Measurements from ENCODE around the gene IBA57. TPM values are rescaled to one million over a fixed set of nuclear protein-coding genes. Genes with fewer than 3 reads are reported as not detected.
A peak's percentile ranks its signal among the peaks of the same experiment; 100 is the strongest.
"Not testable (repeated sequence)": the region's sequence is repeated elsewhere in the genome, so short reads cannot be mapped to it uniquely, and the experiment has no call there.

Gene IBA57
- total RNA-seq, 1 experiment from 2014 or later = 8.5 TPM

DNA sequence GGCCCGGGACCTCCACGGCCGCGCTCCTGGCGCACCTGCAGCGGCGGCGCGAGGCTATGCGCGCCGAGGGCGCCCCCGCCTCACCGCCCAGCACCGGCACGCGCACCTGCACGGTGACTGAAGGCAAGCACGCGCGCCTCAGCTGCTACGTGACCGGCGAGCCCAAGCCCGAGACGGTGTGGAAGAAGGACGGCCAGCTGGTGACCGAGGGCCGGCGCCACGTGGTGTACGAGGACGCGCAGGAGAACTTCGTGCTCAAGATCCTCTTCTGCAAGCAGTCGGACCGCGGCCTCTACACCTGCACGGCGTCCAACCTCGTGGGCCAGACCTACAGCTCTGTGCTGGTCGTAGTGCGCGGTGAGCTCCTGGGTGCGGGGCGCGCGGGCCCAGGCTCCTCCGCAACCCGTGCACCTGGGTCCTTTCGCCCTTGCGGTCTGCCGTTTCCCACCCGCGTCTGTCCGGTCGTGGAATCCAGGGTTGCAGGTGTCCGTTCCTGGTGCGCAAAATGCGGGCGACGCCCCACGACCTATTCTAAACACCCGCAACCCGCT, 46.9 kb downstream of the IBA57 start:
- DNase-seq (ENCODE audit: low spot score) = no peak

DNA sequence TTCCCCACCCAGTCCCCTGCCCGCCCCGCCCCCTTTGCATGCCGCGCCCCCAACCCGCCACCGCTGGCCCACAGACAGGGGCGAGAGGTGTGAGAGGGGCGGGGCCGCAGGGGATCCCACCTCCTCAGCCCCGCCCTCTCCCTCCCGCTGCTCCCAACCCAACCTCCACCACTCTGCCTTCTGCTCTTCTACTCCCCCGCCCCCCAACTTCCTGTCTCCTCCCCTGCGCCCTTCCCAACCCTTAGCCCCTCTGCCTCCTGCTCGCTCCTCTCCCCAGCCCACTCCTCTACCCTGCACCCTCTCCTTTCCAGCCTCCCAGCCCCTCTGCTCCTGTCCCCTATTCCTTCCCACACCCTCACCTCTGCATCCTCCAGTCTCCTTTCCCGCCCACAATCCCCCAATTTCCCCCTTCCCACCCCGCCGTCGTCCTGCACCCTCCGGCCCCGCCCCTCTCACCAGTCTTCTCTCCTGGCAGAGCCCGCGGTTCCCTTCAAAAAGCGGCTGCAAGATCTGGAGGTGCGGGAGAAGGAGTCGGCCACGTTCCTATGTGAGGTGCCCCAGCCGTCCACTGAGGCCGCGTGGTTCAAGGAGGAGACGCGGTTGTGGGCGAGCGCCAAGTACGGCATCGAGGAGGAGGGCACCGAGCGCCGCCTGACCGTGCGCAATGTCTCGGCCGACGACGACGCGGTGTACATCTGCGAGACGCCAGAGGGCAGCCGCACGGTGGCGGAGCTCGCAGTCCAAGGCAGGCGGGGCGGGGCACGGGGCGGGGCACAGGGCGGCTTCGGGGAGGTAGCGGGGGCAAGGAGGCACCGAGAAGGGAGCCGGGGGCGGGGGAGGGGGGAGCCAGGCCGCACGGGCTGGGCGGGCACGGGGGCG, 47.6 kb downstream of the IBA57 start:
- peak; percentile 86 for DNase-seq (ENCODE audit: low spot score)

DNA sequence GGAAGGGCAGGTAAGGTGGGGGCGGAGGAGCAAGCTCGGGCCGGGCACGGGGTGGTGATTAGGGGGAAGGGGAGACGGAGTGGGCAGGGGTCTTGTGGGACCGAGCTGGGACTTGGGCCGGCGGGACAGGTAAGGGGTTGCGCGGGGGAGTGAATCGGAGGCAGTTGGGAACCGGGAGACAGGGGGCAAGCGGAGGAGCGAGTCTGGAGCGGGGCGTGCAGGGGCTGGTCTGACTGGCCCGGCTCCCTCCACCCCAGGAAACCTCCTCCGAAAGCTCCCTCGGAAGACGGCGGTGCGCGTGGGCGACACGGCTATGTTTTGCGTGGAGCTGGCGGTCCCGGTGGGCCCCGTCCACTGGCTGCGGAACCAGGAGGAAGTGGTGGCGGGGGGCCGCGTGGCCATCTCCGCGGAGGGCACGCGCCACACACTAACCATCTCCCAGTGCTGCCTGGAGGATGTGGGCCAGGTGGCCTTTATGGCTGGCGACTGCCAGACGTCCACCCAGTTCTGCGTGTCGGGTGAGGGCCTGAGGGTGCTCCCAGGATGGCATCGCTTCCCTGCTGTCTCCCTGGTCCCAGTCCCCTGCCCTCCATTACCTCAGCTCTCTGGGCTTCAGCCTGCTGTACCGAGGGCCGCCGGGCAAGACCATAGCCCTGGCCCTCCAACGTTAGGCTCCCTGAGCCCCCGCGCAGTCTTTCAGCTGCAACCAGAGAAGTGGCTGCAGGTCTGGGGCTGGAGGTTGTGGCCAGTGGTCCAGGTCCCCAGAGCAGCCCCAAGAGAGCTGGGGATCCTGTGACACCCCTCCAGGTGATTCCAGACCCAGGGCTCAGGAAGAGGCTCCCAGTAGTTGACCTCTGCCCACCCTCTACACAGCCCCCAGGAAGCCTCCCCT, 48.6 kb downstream of the IBA57 start:
- DNase-seq (ENCODE audit: low spot score) = no peak

DNA sequence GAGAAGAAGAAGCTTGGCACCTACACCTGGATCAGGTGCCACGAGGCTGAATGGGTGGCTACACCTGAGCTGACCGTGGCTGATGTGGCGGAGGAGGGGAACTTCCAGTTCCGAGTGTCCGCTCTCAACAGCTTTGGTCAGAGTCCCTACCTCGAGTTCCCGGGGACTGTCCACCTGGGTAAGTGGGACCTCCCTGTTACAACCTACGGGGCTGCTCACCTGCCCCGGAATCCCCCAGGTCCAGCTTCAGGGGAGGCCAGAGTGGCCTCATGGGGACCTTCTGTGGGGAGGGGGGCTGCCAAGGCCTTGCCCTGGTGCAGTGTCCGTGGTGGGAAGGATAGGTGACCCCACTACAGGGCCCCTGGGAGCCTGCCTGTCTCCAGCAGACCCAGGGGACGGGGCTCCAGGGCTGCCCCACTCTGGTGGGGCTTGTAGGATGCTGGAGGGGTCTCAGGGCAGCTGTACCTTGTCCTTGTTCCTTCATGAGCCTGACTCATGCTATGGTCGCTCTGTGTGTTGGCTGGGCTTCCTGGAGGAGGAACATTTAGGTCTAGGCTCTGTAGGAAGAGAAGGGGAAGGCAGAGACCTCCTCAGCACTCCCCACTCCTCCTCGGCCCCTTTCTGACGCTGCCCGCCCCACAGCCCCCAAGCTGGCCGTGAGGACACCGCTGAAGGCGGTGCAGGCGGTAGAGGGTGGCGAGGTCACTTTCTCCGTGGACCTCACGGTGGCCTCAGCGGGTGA, 49.5 kb downstream of the IBA57 start:
- DNase-seq (ENCODE audit: low spot score) = no peak

DNA sequence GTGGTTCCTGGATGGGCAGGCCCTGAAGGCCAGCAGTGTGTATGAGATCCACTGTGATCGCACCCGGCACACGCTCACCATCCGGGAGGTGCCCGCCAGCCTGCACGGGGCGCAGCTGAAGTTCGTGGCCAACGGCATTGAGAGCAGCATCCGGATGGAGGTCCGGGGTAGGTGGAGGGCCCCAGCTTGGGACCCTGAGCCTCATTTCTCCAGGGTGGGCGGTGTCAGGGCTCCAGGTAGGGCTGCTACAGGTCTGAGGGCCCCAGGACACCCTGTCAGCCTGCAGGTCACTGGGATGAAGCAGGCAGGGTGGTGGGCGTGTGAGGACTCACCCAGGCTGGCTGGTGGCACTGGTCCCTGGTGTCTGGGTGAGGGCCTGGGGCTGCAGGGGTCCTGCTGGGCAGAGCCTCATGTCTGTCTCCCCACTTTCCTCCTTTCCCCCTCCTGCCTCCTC, 50.1 kb downstream of the IBA57 start:
- no peak for DNase-seq (ENCODE audit: low spot score)

DNA sequence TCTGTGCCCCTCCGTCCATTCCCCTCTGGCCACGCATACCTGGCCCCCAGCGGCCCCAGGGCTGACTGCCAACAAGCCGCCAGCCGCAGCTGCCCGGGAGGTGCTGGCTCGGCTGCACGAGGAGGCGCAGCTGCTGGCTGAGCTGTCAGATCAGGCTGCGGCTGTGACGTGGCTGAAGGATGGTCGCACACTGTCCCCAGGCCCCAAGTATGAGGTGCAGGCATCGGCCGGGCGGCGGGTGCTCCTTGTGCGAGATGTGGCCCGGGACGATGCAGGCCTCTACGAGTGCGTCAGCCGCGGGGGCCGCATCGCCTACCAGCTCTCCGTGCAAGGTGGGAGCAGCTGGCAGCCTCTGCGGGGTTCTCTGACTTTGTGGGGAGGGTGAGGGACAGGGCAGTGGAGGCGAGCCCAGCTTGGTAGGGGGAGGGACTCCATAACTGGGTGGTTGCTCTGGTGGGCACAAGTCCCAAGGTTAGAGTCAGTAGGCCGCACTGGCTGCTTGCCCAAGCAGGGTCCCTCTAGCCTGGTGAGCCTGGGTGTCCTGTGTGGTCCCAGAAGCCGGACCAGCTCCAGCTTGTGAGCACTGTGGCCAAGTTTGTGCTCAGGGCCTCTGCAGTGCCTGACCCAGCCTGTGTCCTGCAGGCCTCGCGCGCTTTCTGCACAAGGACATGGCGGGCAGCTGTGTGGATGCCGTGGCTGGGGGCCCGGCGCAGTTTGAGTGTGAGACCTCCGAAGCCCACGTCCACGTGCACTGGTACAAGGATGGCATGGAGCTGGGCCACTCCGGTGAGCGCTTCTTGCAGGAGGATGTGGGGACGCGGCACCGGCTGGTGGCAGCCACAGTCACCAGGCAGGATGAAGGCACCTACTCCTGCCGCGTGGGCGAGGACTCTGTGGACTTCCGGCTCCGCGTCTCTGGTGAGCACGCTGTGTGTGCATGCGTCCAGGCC, 51.0 kb downstream of the IBA57 start:
- DNase-seq (ENCODE audit: low spot score) = no peak

DNA sequence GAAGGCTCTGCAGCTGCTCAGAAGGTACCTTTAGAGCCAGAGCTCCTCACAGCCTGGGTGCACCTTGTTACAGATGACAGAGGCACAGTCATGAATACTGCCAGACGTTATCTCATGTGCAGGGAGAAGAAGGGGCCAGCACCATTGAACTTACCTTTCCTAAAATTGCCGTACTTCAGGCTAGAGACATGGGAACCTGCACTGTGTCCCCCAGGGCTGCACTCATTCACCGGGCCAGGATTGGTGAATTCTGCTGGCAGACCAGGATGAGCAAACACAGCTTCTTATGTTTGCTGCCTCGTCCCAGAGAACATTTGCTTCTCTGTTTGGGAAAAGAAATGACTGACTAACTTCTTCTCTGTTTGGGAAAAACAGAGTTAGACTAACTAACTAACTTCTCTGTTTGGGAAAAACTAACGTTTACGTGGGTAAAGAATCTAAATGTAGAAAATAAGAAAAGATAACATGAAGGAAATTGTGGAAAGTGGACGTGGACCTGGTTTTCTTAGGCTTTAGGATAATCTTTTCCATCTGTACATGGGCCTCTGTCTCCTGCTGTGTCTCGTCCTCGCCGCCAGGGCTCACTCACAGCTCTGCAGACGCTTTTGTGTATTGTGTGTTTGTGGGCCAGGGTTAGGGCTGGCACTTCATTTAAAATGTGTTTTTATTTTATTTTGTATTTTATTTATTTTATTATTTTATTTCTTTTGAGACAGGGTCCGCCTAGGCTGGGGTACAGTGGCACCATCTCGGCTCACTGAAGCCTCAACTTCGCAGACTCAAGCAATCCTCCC, 52.1 kb downstream of the IBA57 start:
- no peak for DNase-seq (ENCODE audit: low spot score)

DNA sequence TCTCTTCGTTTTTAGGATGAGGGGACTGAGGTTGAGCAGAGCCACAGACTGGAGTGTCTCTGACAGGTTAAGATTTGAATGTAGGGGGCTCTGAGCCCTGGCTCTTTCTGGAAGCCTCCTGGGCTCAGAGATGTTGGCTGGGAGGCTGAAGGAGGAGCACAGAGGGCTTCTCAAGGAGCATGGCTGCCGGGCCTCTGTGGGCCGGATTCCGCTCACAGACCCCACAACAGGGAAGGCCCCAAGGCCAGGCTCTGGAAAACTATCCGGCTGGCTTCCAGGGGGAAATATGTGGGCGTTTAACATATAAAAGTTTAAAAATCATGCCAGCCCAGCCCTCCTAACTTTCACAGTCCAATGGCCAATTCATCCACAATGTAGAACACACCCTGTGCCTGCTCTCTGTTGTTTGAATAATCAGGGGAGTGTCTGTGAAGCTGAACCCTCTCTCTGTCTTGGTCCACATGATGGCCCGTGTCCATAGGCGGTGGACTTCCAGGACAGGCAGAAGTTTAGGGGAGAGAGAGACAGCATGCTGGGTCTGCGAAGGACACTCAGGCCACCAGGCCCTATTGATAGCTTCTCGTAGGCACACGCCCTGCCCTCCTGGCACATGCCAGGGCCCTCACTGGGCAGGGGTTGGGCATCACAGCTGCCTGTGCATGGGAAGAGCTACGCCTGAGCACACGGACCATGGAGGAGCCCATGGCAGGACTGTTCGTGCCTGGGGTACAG, 53.1 kb downstream of the IBA57 start:
- no peak for DNase-seq (ENCODE audit: low spot score)

DNA sequence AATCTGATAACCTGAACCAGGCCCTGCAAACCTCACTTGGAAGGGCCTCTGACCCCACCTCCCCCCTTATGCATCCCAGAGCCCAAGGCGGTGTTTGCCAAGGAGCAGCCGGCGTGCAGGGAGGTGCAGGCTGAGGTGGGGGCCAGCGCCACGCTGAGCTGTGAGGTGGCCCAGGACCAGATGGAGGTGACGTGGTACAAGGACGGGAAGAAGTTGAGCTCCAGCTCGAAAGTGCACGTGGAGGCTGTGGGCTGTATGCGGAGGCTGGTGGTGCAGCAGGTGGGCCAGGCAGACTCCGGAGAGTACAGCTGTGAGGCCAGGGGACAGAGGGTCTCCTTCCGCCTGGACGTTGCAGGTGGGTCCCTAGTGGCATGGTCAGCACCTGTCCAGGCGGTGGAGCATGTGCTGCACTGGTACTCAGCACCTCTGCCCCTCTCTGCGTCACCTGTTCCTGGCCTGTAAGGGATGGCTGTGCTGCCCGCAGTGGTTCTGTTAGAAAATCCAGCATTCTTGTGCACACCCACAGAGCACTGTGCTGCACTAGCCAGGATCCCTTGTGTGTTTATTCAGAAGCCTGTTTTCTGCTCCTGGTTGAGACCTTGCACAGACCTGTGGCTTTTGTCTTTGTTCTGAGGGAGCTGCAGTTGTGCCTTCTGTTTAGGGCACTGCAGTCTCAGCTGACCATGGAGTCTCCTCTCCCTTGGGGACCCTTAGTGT, 53.8 kb downstream of the IBA57 start:
- no peak for DNase-seq (ENCODE audit: low spot score)

DNA sequence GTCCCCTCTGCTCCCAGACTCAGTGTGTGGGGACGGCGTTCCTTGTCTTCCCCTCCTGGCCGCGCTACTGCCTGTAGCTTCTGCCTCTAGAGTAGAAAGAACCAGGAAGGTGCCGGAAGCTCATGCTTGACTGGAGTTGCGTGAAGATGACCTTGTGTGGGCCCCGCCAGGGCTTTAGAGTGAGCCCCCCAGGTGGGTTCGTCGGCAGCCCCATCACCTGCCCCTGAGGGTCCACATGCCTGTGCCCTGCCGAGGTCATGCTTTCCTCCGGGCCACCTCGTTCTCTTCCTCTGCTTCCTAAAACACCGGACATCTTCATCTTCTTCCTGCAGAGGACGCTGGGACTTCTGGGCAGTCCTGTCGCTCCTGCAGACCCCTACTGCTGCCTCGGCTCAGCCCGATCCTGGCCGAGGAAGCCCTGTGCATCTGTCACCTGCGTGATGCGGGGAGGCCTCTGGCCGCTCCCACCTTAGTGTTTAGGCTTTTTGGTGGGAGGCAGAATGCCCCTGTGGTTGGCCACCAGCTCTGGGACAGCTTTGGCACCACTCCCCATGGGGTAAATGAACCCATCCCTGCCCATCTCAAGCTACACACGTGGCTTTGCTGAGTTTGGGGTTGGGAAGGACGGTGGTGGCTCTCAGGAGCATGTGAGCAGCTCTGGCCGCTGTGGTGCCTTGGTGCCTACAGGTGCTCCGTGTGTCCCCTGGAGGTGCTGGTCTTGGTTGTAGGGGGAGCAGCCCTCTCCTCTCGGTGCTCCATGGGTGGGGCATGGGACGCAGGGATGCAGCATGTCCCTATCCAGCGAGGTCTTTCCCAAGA, 54.6 kb downstream of the IBA57 start:
- DNase-seq (ENCODE audit: low spot score) = no peak

DNA sequence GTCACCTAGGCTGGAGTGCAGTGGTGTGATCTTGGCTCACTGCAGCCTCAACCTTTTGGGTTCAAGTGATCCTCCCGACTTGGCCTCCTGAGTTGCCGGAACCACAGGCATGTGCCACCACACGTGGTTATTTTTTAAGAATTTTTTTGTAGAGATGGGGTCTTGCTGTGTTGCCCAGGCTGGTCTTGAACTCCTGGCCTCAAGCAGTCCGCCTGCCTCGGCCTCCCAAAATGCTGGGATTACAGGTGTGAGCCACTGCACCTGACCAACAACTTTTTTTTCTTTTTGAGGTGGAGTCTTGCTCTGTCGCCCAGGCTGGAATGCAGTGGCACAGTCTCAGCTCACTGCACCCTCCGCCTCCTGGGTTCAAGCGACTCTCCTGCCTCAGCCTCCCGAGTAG, 55.5 kb downstream of the IBA57 start:
- not testable (repeated sequence) for DNase-seq (ENCODE audit: low spot score)

DNA sequence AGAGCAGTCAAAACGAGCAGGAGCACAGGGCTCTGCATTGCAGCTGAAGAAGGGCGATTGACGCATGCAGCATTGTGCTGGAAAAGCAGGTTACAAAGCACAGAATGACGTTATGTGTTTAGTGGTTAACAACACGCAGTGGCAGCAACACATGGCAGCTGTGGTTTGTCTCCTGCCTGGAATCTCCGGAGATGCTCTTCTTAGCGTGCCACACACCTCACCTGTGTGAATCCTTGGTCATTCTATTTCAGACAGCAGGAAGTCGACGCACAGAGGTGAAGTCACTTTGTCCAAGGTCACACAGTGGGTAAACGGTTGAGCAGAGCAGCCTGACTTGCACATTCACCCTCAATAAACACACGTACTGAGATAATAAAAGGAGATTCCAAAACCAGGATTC, 56.9 kb downstream of the IBA57 start:
- no peak for DNase-seq (ENCODE audit: low spot score)

DNA sequence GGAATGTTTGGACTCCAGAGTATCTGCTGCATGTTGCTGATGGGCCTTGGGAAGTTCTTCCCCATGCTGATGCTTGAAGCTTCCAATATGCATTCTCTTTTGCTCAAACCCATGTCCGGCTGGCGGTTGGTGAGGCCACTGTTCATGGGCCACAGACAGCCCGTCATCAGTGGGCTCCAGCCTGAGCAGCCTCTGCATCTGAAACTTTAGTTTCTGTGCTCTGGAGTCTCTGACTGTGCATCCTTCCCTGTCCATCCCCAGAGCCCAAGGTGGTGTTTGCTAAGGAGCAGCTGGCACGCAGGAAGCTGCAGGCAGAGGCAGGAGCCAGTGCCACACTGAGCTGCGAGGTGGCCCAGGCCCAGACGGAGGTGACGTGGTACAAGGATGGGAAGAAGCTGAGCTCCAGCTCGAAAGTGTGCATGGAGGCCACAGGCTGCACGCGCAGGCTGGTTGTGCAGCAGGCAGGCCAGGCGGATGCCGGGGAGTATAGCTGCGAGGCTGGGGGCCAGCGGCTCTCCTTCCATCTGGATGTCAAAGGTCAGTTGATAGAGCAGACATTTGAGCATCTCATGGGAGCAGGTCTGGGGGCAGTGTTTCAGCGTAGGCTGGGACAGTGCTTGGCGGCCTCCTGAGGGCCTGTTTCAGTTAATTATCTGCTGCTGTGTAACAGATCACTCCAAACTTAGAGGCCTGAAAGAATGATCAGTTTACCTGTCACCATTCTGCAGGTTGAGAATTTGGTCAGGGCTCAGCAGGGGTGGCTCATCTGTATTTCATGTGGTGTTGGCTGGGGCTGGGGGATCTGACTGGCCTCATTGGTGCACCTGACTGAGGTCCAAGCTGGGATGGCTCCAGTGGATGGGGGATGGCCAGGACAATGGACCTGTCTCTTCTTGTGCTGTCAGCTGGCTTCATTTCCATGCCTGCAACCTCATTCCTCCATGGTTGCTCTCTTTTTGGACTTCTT, 58.9 kb downstream of the IBA57 start:
- DNase-seq (ENCODE audit: low spot score) = no peak

DNA sequence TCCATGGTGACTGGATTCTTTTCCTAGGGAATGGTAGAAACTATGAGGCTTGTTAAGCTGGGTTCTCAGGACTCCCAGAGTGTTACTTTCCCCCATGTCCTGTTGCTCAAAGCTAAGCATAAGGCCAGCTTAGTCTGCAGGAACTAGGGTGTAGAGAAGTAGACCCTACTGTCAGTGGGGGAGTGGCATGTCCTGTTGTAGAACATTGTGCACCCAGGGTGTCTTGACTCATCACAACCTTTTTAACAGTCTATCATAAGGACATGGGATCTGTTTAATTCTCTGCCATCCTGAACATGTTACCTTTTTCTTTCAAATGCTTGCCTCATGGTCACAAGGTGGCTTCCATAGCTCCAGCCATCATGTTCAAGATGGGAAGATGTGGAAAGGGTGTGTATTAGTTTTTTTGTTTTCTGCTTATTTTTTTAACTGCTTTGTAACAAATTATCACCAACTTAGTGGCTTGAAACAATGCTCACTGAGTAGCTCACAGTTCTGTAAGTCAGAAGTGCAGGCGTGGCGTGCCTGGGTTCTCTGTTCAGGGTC, 59.6 kb downstream of the IBA57 start:
- no peak for DNase-seq (ENCODE audit: low spot score)

DNA sequence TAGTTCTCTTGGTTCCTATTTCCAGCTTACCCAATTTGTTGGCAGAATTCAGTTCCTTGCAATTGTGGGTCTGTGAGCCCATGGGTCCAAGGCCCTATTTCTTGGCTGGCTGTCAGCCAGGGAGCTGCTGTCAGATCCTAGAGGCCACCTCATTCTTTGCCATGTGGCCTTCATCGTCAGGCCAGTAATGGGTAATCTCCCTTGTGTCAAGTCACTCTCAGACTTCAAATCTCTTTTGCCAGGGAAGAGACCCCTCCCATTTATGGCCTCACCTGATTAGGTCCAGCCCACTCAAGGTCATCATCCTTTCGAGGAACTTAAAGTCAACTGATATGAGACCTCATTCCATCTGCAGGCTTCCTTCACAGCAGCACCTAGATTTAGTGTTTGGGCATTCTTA, 60.1 kb downstream of the IBA57 start:
- no peak for DNase-seq (ENCODE audit: low spot score)

All from A172 (cell line).